Measurements from ENCODE around the gene MEX3B. TPM values are rescaled to one million over a fixed set of nuclear protein-coding genes. Genes with fewer than 3 reads are reported as not detected.
"Not testable (repeated sequence)": the region's sequence is repeated elsewhere in the genome, so short reads cannot be mapped to it uniquely, and the experiment has no call there.

Gene MEX3B
- total RNA-seq, 1 donor from 2014 or later, result 1.9 TPM

- Histone ChIP-seq H3K4me1 (no peaks in the 10 kb centered on the region), H3K4me3 (no peak overlapping the region), H3K36me3 (no peaks in the 10 kb centered on the region), H3K27me3 (no peaks in the 10 kb centered on the region), H3K9me3 (no peaks in the 10 kb centered on the region), H3K27ac (no peak overlapping the region)
- DNase-seq (no peak), ATAC-seq (no peak)
- TF ChIP-seq CTCF (IDR thresholded peaks at IDR 0.05), result no peak
- intact Hi-C loops (cut with DNase I), result no loop called here
Measured at GRCh38 chr15:82031871-82032270, 13.9 kb downstream of the MEX3B start.

- no peaks in the 10 kb centered on the region for H3K36me3 ChIP-seq
- DNase-seq (no peak), ATAC-seq (no peak)
- intact Hi-C loops (cut with DNase I), result no loop called here
- H3K27me3 ChIP-seq, result no peaks in the 10 kb centered on the region
- H3K9me3 ChIP-seq, result no peaks in the 10 kb centered on the region
- no peaks in the 10 kb centered on the region for H3K4me1 ChIP-seq
- H3K27ac ChIP-seq, result no peak overlapping the region
- H3K4me3 ChIP-seq, result no peak overlapping the region
- no peak for TF ChIP-seq CTCF (IDR thresholded peaks at IDR 0.05)
Measured at GRCh38 chr15:82030176-82030575, 15.6 kb downstream of the MEX3B start.

GRCh38 chr15:82028163-82028562 lies 17.7 kb downstream of the MEX3B start:
- H3K4me1 ChIP-seq; H3K4me3 ChIP-seq; ATAC-seq; DNase-seq; H3K27me3 ChIP-seq; H3K27ac ChIP-seq; H3K36me3 ChIP-seq; H3K9me3 ChIP-seq; intact Hi-C loops (cut with DNase I): not testable (repeated sequence)

- ATAC-seq (no peak), DNase-seq (no peak)
- Histone ChIP-seq H3K27me3 (no peaks in the 10 kb centered on the region), H3K36me3 (no peaks in the 10 kb centered on the region), H3K27ac (no peak overlapping the region), H3K4me3 (no peak overlapping the region), H3K4me1 (no peaks in the 10 kb centered on the region), H3K9me3 (no peaks in the 10 kb centered on the region)
- TF ChIP-seq CTCF (IDR thresholded peaks at IDR 0.05), result no peak
- intact Hi-C loops (cut with DNase I), result no loop called here
Measured at GRCh38 chr15:82021992-82022391, 23.8 kb downstream of the MEX3B start.

- TF ChIP-seq CTCF (IDR thresholded peaks at IDR 0.05), result no peak
- H3K4me1 ChIP-seq, result no peaks in the 10 kb centered on the region
- no peaks in the 10 kb centered on the region for H3K27me3 ChIP-seq
- H3K4me3 ChIP-seq, result no peak overlapping the region
- H3K27ac ChIP-seq, result no peak overlapping the region
- ATAC-seq, result no peak
- H3K36me3 ChIP-seq, result no peaks in the 10 kb centered on the region
- no peak for DNase-seq
- intact Hi-C loops (cut with DNase I), result no loop called here
- H3K9me3 ChIP-seq, result no peaks in the 10 kb centered on the region
Measured at GRCh38 chr15:82020625-82021394, 25.0 kb downstream of the MEX3B start.

GRCh38 chr15:82018201-82018600 lies 27.6 kb downstream of the MEX3B start:
- no peak for TF ChIP-seq CTCF (IDR thresholded peaks at IDR 0.05)
- no peak overlapping the region for H3K4me3 ChIP-seq
- H3K27me3 ChIP-seq, result no peaks in the 10 kb centered on the region
- DNase-seq (no peak), ATAC-seq (no peak)
- no peaks in the 10 kb centered on the region for H3K4me1 ChIP-seq
- no peak overlapping the region for H3K27ac ChIP-seq
- intact Hi-C loops (cut with DNase I), result no loop called here
- H3K36me3 ChIP-seq, result no peaks in the 10 kb centered on the region
- no peaks in the 10 kb centered on the region for H3K9me3 ChIP-seq
